ENCODE measurements around the gene PRPF6. TPM values are rescaled to one million over a fixed set of nuclear protein-coding genes. Genes with fewer than 3 reads are reported as not detected.
"Not testable (repeated sequence)": the region's sequence is repeated elsewhere in the genome, so short reads cannot be mapped to it uniquely, and the experiment has no call there.

The PRPF6 gene
- polyA plus RNA-seq, 1 experiment: 52.3 TPM

DNA sequence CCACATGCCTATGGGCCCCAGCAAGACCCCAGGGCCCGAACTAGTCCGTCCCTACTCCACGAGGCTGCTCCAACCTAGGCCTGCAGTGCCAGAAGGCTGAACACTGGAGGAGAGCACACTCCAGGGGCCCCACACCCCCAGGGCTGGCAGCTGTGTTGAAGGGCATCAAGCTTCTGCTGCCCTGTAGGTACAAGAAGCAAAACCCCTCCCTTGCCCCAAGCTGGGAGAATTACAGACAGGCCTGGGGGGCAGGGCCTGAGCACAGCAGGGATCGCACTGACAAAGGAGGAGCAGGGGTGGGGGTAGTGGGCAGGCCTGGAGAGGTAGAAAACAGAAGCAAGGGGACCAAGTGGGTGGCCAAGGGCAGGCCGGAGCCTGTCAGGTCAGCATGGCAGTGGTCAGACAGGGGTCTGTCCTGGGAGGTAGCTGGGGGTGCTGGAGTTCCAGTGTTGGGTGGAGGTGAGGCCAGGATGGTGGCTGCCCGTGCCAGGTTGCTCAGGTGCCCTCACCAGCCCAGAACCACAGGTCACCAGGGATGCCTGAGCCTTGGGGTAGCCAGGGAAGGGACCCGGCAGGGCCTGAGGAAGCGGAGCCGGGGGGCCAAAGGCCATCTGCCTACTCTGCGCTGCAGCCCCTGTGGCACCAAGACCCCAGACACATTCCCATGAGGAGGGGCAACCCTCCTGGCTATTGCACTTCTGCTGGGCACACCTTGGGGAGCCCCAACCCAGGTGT lies 21.8 kb upstream of the PRPF6 start:
- Histone ChIP-seq H3K36me3 (ENCODE audit: control insufficient read depth, insufficient read depth, low read length) (peaks cover 27% of the 10 kb centered on the region), H3K27me3 (ENCODE audit: control insufficient read depth, insufficient read depth, low read length) (no peaks in the 10 kb centered on the region), H3K4me3 (ENCODE audit: low read depth, low read length) (no peak overlapping the region)
- ChIA-PET POLR2A (interaction anchor here (0.7 kb wide), 1 partner anchor 378 kb away, joined by 3 read pairs; no protein-coding TSS in a partner anchor), CTCF (interaction anchor here (1.3 kb wide), 1 partner anchor 173 kb away, joined by 3 read pairs; no protein-coding TSS in a partner anchor)
- TF ChIP-seq, protein P1, sequence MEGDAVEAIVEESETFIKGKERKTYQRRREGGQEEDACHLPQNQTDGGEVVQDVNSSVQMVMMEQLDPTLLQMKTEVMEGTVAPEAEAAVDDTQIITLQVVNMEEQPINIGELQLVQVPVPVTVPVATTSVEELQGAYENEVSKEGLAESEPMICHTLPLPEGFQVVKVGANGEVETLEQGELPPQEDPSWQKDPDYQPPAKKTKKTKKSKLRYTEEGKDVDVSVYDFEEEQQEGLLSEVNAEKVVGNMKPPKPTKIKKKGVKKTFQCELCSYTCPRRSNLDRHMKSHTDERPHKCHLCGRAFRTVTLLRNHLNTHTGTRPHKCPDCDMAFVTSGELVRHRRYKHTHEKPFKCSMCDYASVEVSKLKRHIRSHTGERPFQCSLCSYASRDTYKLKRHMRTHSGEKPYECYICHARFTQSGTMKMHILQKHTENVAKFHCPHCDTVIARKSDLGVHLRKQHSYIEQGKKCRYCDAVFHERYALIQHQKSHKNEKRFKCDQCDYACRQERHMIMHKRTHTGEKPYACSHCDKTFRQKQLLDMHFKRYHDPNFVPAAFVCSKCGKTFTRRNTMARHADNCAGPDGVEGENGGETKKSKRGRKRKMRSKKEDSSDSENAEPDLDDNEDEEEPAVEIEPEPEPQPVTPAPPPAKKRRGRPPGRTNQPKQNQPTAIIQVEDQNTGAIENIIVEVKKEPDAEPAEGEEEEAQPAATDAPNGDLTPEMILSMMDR (IDR thresholded peaks at IDR 0.05; ENCODE audit: insufficient read depth, low read depth, low read length): no peak
- DNase-seq (ENCODE audit: low read depth): no peak

DNA sequence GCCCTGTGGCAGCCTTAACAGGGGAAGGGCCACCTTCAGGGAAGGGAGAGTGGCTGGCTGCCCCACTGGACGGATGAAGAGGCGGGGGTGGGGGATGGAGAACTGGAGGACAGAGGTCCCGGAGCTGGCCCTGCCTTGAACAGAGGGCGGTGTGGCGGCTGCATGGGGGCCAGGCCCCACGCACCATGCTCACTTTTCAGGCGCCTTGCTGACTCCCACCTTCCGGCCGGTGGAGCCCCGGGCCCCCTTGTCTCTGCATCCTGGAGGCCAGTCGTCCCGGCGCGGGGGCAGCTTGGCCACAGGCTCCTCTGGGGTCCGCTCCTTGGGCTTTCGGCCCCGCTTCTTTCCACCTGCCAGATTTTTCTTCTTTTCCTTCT lies 21.2 kb upstream of the PRPF6 start:
- H3K36me3 ChIP-seq (ENCODE audit: control insufficient read depth, insufficient read depth, low read length): peaks cover 32% of the 10 kb centered on the region
- no peak overlapping the region for H3K4me3 ChIP-seq (ENCODE audit: low read depth, low read length)
- no peak for DNase-seq (ENCODE audit: low read depth)
- ChIA-PET POLR2A (no interaction called here), CTCF (interaction anchor here (1.3 kb wide), 1 partner anchor 174 kb away, joined by 3 read pairs; no protein-coding TSS in a partner anchor)
- H3K27me3 ChIP-seq (ENCODE audit: control insufficient read depth, insufficient read depth, low read length): no peaks in the 10 kb centered on the region
- TF ChIP-seq, protein P1 (IDR thresholded peaks at IDR 0.05; ENCODE audit: insufficient read depth, low read depth, low read length): no peak

DNA sequence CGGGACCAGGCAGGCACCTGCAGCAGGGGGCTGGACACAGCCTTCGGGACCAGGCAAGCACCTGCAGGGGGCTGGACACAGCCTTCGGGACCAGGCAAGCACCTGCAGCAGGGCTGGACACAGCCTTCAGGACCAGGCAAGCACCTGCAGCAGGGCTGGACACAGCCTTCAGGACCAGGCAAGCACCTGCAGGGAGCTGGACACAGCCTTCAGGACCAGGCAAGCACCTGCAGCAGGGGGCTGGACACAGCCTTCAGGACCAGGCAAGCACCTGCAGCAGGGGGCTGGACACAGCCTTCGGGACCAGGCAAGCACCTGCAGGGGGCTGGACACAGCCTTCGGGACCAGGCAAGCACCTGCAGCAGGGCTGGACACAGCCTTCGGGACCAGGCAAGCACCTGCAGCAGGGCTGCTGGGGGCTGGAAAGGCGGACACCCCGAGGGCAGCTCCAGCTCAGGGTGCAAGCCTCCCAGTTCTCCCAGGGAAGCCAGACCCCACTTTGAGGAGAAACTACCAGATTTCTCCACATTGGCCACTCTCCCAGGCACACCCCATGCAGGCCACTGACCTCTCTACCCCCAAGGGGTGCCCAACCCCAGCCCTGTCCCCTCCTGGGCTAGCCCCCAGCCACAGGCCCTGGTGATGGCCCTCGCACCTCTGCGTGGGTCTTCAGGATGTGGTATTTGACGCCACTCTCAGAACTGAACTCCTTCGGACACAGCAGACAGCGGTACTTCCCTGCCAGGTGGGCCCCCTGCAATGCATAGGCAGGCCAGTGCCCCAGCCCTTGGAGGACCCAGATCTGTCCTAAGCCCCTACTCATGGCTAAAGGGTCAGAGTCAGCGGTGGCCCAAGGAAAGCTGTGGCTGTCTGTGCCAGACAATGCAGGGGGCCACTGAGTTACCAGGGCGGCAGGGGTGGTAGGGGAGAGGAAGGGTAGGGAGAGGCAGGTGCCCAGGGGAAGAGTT lies 20.0 kb upstream of the PRPF6 start:
- POLR2A ChIA-PET; CTCF ChIA-PET; DNase-seq (ENCODE audit: low read depth); H3K4me3 ChIP-seq (ENCODE audit: low read depth, low read length); H3K27me3 ChIP-seq (ENCODE audit: control insufficient read depth, insufficient read depth, low read length): not testable (repeated sequence)
- H3K36me3 ChIP-seq (ENCODE audit: control insufficient read depth, insufficient read depth, low read length): peaks cover 32% of the 10 kb centered on the region

DNA sequence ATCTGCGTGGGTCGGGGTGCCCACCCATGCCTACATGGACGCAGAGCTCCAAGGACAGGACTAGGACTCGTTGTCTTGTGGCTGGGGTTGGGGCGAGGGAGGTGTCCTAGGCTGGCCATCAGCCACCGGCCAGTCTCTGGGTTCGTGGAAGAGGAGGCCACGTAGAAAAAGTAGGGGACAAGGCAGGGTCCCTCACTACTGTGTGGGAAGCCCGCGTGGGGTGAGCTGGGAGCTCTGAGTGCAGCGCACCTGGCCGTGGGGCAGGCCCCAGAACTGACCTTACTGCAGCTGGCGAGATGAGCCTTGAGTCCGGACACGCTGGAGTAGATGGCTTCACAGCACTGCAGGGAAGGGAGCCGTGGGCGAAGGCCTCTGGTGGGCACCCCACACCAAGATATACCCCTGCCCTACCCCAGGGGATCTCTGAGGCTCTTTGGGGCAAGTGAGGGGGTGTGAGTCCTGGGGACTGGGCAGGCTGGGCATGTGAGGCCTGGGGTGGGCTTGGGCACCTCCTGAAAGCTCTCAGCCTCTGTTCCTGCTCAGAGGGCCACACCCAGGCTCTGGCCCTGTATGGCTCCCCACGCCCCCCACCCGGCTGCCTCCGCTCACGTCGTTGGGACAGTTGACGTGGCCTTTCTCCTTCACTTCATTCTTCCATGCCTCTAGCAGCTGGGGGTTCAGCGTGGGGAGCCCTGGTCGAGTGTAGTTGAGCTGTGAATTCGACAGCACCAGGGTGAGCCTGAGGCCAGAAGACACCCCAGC lies 19.1 kb upstream of the PRPF6 start:
- CTCF ChIA-PET: interaction anchor here (0.7 kb wide), 1 partner anchor 19 kb away, joined by 3 read pairs; the partner anchor contains the start of gene PRPF6
- TF ChIP-seq, protein P1 (IDR thresholded peaks at IDR 0.05; ENCODE audit: insufficient read depth, low read depth, low read length): no peak
- Histone ChIP-seq H3K36me3 (ENCODE audit: control insufficient read depth, insufficient read depth, low read length) (peaks cover 38% of the 10 kb centered on the region), H3K4me3 (ENCODE audit: low read depth, low read length) (no peak overlapping the region), H3K27me3 (ENCODE audit: control insufficient read depth, insufficient read depth, low read length) (no peaks in the 10 kb centered on the region)
- POLR2A ChIA-PET: no interaction called here
- DNase-seq (ENCODE audit: low read depth): no peak

DNA sequence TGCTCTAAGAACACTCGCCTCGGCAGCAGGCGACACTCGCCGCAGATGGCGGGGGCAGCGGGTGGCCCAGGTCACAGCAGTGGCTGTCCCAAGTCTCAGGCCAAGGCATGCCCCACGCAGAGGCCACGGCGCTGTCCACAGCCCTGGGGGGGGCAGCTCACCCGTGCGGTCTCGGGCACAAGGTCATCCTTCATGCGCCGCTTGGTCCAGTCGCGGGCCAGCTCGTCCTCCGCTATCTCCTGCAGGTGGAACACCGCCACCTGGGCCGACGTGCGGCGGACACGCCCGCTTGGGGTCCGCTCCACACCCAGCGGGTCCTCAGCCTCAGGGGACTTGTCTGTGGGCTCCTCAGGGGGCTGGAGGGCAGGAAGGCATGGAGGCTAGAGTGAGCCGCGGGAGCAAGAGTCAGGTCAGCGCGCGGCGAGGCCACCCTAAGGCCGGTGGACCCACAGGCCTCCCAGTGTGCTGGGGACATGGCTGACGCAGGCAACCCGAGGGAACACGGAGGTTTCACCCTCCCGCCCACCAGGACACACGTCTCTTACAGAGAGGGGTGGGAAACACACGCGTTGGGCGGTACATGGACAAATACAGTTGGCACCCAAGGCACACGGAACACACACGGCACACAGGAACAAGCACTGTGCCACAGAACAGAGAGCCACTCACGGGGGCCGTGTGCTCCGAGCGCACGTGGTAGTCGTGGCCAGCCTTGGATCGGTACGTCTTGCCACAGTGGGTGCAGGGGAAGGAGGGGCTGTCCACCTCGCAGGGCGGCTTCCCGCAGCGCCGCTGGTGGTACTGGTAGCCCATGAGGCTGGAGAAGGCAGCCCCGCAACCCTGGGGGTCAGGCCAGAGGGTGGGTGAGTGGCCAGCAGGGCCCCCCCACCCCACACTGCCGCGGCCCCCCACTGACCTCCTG lies 18.2 kb upstream of the PRPF6 start:
- TF ChIP-seq, protein P1 (IDR thresholded peaks at IDR 0.05; ENCODE audit: insufficient read depth, low read depth, low read length): no peak
- peaks cover 40% of the 10 kb centered on the region for H3K36me3 ChIP-seq (ENCODE audit: control insufficient read depth, insufficient read depth, low read length)
- no peak for DNase-seq (ENCODE audit: low read depth)
- ChIA-PET POLR2A (no interaction called here), CTCF (no interaction called here)
- H3K4me3 ChIP-seq (ENCODE audit: low read depth, low read length): no peak overlapping the region
- H3K27me3 ChIP-seq (ENCODE audit: control insufficient read depth, insufficient read depth, low read length): no peaks in the 10 kb centered on the region
